ENCODE results near the gene IYD.

The IYD gene, protein sequence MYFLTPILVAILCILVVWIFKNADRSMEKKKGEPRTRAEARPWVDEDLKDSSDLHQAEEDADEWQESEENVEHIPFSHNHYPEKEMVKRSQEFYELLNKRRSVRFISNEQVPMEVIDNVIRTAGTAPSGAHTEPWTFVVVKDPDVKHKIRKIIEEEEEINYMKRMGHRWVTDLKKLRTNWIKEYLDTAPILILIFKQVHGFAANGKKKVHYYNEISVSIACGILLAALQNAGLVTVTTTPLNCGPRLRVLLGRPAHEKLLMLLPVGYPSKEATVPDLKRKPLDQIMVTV

DNA sequence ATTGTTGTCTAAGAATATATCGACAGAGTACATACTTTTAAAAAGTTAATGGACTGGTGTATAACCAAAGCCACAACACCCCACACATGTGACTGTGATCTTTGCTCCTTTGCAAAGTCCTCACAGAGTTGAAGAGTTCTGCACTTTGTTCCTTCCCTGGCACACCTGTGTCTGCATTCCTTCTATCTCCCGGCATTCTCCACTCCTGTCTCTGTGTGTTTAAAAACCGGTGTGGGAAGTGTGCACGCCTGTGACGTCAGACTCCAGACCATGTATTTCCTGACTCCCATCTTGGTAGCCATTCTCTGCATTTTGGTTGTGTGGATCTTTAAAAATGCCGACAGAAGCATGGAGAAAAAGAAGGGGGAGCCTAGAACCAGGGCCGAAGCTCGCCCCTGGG is at the start of gene IYD:
TSS of gene IYD (plus strand) at position 251 of the 400 bp plus-strand sequence. CDS start at position 271, 20 bp downstream.
- no peak for DNase-seq (ENCODE audit: low read depth)

DNA sequence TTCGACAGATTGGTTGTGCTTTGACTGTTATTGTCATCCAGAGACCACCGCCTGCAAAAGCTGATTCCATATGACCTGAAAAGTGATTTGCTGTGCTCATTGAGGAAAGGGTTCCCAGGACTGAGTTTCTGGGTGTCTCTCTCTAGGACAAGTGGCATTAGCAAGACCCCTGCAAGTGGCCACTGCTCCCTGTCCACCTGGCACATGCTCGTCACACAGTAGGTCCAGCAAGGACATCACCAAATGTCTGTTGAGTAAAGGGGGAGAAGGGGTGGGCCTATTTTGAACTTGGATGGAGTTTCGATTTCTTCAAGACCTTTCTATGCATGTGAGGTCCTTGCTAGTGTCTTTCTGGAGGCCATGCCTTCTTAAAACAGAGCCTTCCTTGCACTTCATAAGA is 48.9 kb upstream of the IYD start:
- DNase-seq (ENCODE audit: low read depth), result no peak

DNA sequence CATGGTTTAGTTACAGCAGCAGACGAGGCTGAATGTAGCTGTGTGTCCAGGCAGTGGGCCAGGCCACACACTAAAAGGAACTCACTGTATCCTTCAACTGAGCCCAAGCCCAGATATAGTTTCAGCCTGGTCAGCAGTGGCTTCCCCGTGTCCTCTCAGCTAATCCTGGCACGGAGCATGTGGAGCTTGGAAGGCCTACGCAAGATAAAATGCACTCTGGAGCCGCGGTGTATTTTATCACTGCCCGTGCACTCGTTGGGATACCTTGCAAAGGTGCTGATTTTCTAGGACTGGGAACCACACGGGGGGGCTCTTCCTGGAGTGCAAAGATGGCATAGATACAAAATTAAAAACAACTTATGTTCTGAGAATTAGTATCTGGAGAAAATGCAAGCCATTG is 48.4 kb upstream of the IYD start:
- no peak for DNase-seq (ENCODE audit: low read depth)

DNA sequence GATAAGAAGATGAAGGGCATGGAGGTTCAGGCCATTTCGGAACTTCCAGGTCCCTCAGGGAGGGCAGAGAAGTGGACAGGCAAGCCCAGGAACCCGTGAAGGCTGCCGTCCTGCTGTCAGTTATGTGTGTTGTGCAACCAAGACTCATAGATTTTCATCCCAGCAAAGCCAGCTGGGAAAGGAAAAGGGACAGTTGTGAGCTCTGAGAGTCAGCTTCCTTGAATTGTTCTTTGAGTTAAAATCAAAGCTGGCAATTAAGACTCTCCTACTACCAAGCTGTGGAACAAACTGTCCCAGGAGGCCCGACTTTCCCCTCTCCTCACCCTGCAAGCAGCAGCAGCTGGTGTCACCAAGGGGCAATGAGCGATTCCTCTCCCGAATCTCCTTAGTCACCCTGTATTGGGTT is 46.3 kb upstream of the IYD start:
- no peak for DNase-seq (ENCODE audit: low read depth)

DNA sequence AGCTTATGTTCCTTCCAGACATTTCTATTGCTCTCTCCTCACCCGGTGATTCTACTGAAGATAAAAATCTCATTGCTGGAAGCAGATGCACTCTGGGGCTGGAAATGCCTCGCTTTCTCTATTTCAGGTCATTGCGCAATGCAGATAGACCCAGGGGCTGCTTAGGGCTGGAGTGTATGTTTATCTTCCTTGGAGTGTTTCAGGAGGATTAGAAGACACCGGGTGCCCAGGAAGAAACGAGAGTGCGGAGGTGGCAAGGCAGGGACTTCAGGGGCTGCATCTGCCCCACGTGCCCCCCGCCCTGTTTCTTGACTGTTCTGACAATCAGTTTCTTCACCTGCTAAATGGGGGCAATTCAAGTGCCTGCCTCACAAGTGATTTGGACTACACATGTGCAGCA is 45.6 kb upstream of the IYD start:
- no peak for DNase-seq (ENCODE audit: low read depth)

DNA sequence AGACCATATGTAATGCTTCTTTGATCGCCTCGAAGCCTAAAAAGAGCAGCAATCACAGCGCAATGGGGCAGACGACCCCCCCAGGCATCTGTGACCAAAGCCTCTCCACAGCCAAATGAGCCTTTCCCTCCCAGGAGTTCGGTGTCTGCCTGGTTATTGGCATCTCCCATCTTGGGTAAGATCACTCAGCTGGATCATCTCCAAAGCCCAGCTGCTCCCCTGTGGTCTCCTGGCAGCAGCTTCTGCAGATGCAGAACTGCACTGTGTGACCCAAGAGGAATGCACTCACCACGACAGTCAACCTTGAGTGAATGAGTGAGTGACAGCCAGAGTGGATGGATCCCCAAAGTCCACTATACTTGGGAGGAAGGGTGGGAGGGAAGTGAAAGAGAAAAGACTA is 44.8 kb upstream of the IYD start:
- no peak for DNase-seq (ENCODE audit: low read depth)

DNA sequence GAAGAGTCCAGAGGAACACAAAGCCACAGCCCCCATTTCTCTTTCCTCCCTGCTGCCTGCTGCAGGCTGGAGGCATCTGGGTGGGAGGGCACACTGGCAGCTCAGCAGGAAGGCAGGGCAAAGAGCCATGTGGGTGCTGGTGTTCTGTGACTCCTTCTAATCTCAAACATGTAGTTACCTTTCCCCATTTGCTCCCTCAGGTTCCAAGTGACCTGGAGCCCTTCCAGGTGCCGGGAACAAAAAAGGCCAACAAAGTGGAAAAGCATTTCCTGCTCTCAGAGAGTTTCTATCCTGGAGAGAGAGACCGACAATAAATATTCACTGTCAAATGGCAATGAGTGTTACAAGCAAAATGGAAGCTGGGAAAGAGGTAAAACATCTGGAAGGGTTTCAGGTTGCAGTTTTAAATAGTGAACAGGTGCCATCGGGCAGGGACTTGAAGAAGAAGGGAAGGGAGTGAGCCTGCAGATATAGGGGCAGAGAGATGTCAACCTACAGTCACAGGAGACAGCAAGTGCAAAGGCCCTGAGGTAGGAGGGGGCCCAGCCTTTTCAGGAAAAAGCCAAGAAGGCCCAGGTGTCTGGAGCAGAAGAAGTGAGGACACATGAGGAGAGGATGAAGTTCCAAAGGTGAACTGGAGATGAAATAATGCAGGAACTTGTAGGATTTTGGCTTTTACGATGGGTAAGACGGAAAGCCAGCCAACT is 43.6 kb upstream of the IYD start:
- DNase-seq (ENCODE audit: low read depth), result no peak

DNA sequence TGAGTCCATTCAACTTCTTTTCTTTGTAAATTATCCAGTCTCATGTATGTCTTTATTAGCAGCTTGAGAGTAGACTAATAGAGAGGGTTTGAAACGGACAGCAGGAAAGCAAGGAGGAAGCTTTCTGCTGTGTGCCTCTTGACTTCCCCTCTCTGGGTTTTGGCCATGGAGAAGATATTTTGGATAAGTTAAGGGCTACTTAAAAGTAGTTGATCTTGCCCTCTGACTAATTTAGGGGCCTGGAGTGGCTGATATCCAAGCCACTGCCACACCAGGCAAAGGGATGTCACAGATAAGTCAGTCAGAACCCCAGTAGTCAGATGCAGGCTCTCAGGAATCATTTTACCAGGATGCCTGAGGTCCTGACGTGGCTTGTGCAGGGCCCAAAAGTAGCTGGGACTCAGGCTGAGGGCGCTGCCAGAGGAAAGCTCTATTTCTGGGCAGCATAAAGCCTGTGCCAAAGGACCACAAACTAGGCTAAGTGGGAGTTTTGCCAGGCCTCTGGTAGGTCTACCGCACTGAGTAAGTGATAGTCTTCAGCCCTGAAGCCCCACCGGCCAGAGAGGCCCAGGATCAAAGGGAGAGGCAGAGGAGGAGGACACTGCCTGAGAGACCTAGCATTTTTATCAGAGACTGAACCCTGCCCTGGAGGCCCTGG is 41.6 kb upstream of the IYD start:
- no peak for DNase-seq (ENCODE audit: low read depth)

DNA sequence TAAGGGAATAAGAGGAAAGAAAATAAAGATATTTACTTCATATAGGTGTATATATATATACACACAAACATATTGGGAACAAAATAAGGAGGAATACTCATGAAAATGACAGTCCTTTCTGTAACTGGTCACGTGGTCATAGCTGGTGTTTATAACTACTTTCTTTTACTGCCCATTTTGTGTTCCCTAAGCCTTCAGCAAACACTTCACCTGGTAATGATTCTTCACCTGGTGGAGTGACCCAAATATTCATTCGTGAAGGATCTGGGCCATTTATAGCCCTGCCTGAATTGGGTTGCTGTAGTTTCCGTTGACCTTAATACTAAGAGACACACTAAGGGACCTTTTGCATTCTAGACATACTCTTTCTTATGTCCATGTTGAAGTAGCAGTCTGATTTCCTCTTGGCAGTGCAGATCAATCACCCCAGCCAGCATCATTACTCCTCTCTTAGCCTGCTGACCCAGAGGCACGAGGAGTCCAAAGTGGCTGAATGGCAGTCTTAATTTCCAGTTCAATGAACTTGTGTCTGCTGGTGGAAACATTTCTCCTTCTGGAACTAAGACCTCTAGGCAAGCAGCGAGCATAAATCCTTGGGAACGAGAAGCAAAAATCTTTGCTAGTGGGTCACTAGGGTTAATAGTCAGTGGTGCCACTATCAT is 39.9 kb upstream of the IYD start:
- DNase-seq (ENCODE audit: low read depth), result no peak

DNA sequence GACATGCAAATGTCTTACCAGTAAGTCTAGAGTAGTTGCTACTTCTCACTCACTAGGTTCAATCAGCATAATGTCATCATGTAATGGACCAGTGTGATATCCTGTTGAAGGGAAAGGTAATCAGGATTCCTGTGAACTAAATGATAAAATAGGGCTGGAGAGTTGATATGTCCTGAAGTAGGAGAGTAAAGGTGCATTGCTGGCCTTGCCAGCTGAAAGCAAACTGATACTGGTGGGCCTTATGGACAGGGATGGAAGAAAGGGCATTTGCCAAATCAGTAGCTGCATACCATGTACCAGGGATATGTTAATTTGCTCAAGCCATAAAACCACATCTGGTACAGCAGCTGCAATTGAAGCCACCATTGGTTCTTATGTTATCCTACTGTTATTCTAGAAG is 37.5 kb upstream of the IYD start:
- DNase-seq (ENCODE audit: low read depth), result no peak

DNA sequence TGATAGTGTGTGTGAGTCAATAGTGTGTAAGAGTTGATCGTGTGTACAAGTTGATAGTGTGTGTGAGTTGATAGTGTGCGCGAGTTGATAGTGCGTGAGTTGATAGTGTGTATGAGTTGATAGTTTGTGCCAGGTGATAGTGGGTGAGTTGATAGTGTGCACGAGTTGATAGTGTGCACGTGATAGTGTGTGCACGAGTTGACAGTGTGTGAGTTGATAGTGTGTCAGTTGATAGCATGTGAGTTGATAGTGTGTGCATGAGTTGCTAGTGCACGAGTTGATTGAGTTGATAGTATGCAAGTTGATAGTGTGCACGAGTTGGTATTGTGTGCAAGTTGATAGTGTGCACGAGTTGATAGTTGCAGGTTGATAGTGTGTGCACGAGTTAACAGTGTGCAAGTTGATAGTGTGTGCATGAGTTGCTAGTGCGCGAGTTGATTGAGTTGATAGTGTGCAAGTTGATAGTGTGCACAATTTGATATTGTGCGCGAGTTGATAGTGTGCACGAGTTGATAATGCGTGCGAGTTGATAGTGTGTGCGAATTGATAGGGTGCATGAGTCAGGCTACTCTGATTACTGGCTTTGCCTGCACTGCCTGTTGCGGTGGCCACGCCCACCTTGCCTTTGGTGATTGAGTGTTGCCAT is 35.8 kb upstream of the IYD start:
- DNase-seq (ENCODE audit: low read depth), result no peak

DNA sequence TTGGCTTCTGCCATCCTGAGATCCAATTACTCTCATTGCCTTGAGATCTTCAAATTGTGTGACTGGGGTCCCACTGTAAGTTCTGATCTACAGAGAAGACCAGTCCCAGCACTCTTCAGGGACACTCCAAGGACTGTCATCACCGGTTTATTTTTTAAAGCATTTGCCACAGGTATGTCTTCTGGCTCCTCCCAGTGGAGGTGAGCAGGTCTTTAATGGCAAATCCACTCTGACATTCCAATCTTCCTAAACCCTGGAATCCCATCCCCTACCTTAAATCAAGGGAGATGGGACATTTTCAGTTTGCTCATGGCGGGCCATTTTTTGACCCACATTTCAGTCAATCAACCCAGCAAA is 35.2 kb upstream of the IYD start:
- DNase-seq (ENCODE audit: low read depth), result no peak

DNA sequence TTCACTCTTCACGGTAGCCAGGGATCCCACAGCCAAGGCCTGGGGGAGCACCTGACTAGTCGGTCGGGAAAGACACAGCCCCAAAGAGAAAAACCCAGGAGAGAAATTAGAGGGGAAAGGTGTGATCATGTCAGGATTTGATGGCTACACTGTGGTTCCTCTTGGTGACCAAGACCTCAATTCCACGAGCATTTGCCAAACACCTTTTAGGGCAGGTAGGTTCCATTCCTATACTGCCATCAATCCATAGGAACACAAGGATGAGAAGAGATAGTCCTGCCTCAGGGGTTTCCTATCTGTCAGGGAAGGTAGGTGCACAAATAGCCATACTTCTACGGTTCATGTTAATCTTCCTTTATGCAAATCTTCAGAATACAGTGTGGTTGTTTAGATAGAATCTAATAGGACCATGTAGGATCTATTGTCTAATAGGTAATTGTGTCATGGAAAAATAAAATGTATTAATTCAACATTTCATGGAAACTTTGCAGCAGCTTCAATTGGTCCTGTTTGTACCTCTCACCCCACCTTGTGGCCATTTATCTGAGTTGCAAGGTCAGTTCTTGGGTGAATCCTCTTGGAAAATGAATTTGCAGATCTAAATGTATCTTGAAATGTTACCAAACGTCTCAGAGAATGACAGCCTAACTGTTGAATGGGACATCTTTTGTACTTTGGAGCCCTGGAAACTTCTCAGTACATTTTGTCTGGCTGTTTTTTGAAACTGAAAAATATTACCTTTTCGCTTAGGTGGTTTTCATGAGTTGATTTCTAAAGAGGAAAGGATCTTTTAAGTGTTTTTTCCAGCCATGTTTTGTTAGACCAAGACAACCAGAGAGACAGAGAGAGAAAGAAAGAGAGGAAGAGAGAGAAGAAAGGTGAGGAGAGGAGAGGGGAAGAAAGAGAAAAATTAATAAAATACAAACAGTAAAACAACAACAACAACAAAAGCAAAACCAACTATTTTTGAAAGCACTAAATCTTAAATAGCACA is 33.7 kb upstream of the IYD start:
- DNase-seq (ENCODE audit: low read depth), result peak; percentile 69

DNA sequence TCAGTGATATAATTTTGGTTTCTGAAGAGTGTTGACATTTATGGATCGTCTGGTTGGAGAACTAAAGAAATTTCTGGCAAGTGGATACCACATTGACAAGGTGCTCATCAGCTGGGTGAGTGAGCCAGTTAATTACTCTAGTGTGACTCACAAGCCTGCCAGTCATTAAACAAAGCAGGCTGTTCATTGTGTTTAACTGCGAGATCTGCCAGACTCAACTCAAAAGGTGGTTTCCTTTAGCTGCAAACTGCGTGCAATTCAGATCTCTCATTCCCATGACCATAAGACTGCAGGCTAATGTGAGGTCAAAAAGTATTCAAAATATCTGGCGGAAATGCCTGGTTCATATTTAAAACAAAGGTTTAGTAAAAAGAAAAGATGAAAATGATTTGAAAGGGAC is 32.5 kb upstream of the IYD start:
- peak; percentile 16 for DNase-seq (ENCODE audit: low read depth)

DNA sequence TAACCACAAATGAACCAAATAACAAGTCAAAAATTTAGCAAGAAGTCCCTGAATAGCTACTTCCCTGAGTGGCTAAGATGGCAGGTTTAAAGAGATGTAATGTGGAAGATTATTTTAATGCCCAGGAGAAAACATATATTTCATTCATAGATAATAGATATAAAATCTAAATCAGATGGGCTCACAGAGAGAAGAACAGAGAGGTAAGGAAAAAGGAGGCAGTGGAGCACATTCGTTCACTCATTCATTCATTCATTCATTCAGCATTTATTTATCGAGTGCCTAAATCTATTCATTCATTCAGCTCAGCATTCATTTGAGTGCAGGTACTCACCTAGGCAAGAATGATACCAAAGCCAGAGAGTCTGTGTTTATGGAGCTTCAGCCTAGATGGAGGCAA is 32.1 kb upstream of the IYD start:
- DNase-seq (ENCODE audit: low read depth), result no peak

DNA sequence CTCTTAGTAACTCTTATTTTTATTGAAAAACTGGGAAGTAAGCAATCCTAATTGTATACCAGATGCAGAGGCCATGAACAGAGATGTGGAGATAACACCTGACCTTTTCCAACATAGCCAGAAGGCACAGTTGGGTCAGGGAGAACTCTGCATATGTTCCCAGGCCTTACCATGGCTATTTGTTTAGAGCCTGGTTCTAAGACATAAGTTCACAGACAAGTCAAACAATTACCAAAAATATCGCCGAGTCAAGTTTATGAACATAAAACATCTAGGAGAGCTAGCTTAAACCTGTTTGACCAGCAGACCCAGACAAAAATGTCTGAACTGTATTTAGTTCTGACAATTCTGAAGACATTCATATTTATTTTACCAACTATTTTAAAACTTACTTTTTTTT is 26.7 kb upstream of the IYD start:
- DNase-seq (ENCODE audit: low read depth), result no peak

DNA sequence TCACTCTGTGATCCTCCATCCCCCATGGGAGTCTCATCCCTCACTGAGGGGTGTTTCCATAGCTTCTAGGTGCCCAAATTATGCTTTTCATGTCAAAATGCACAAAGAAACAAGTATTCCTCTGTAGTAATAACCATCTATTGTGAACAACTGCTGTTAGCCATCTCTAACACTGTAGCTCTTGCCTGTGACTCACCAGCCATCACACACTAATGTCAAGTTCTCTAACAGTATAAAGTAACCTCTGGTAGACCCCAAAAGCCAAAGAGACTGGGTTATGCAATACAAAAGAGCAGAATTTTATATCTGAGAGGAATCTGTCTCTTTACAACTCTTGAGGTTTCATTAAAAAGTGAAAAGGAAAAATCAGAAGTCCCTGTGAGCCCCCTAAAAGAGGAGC is 25.4 kb upstream of the IYD start:
- DNase-seq (ENCODE audit: low read depth), result no peak

DNA sequence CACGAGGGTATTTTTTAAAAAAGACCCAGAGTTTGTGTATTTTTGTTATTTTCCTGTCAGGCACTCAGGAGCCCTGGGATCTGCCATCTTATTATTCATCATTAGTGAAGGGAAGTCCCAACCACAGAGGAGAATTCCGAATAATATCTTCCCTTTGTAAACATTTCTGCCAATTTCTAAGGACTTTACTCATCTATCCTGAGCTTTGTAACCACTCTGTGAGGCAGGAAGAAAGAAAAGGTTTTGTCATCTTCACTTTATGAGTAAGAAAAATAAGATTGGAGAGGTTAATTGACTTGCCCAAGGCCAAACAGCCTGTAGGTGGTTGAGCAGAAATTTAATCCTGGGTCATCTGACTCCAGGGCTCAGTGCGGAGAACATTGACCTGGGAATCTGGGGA is 23.0 kb upstream of the IYD start:
- peak; percentile 35 for DNase-seq (ENCODE audit: low read depth)

DNA sequence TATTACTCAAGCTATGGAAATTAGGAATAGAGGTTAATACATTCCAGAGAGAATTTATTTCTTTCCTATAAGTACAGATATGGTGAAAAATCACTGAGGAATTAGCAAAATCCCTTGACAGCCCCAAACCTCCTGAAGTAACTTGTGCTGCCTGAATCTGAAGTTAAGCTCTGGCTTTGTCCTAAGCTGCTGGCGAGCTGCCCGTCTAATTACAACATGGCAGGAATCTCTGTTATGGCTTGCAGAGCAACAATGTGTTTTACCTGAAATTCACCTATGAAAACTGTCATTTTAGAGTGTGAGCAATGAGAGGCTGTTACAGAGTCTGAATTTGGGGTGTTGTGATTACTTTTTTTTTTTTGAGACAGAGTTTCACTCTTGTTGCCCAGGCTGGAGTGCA is 22.5 kb upstream of the IYD start:
- DNase-seq (ENCODE audit: low read depth), result no peak

DNA sequence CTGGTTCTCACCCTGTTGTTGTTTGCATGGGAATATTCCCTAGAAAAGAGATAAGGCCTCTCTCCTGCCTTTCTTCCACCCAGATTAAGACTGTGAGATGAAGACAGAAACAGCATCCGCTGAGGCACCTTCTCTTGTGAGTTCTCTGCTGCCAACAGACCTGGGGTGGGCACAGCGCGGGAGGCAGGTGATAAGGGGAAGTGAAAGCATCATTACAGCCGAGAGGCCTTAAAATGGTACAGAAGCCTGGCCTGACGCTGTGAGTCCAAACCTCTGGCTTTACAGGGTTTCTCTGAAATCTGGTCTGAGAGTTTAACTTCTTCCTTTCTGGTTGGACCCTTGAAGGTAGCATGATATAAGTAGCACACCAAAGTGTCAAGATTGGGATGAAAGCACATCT is 21.0 kb upstream of the IYD start:
- DNase-seq (ENCODE audit: low read depth), result no peak

DNA sequence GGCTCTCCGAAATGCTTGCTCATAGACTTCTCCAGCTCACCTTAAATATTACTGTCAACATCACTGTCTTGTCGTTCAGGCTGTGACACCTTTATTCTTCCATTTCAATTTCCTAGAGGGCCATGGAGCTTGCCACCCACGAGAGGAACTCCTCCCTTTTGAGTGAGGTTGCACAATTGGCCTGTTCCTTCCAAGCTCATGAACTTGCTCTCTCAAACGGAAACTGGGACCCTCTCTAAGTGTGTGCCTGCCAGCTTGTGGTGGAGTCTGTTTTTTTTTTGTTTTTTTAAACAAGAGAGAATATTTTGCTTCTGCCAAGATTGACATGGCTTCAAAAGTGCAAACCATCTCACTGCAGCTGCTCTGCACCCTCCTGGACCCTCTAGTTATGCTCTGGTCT is 19.3 kb upstream of the IYD start:
- DNase-seq (ENCODE audit: low read depth), result no peak

Data from ELR (cell line).